Keratinocyte (primary cell): ENCODE data around the gene PLXNB2. TPM values are rescaled to one million over a fixed set of nuclear protein-coding genes. Genes with fewer than 3 reads are reported as not detected.

Experiments
- DNase-seq: peaks from one replicate; pipeline ENCODE4 v3.0.0-alpha.2; 2011; ENCODE audit warnings: low read depth, missing footprints, low spot score
- FAIRE-seq: peaks from 2 replicates; lab custom pipeline; 2011; peaks lifted over from hg19 to GRCh38; lab: Jason Lieb, UNC
- H2AFZ ChIP-seq: 2 replicates; pipeline ENCODE4 v1.6.0; 2012; ENCODE audit warnings: low read length, control low read depth, inconsistent platforms; ENCODE audit not compliant: control insufficient read depth
- H3K27ac ChIP-seq: 2 replicates; pipeline ENCODE4 v1.5.1; 2011; ENCODE audit warnings: low read length; ENCODE audit not compliant: control insufficient read depth, insufficient read depth
- H3K27me3 ChIP-seq: 3 replicates; pipeline ENCODE4 v1.6.0; 2011; ENCODE audit warnings: low read length; ENCODE audit not compliant: control insufficient read depth, insufficient read depth; ENCODE audit errors: extremely low read depth
- H3K36me3 ChIP-seq, 2 experiments: 2 replicates in 1 of 2; 3 replicates in 1 of 2; pipeline ENCODE4 v1.5.1; 2011; ENCODE audit warnings: low read length in 2 of 2, mild to moderate bottlenecking in 1 of 2; ENCODE audit not compliant: control insufficient read depth in 2 of 2, insufficient read depth in 2 of 2; ENCODE audit errors: extremely low read depth in 1 of 2
- H3K4me1 ChIP-seq: 3 replicates; pipeline ENCODE4 v1.5.1; 2011; ENCODE audit warnings: low read length; ENCODE audit not compliant: control insufficient read depth, insufficient read depth; ENCODE audit errors: extremely low read depth
- H3K4me2 ChIP-seq: 3 replicates; pipeline ENCODE4 v1.6.0; 2011; ENCODE audit warnings: low read depth, low read length; ENCODE audit not compliant: control insufficient read depth, insufficient read depth; ENCODE audit errors: extremely low read depth
- H3K4me3 ChIP-seq, 3 experiments: fragments of 200-600 bp in 1 of 3; sonication (generic) in 1 of 3; 2 replicates in 2 of 3; 3 replicates in 1 of 3; pipeline ENCODE4 v1.5.1; 2011 to 2016; ENCODE audit warnings: low read length in 3 of 3, mild to moderate bottlenecking in 3 of 3, control low read depth in 2 of 3, inconsistent platforms in 1 of 3, low read depth in 1 of 3, mixed read lengths in 1 of 3, mixed run types in 1 of 3, moderate library complexity in 1 of 3; ENCODE audit not compliant: control insufficient read depth in 2 of 3, insufficient read depth in 2 of 3; ENCODE audit errors: extremely low read depth in 1 of 3
- H3K79me2 ChIP-seq: 2 replicates; pipeline ENCODE4 v1.6.0; 2012; ENCODE audit warnings: low read length; ENCODE audit not compliant: control insufficient read depth, insufficient read depth
- H3K9ac ChIP-seq: 3 replicates; pipeline ENCODE4 v1.6.0; 2011; ENCODE audit warnings: low read length; ENCODE audit not compliant: control insufficient read depth, insufficient read depth; ENCODE audit errors: extremely low read depth
- H3K9me1 ChIP-seq: 3 replicates; pipeline ENCODE4 v1.6.0; 2011; ENCODE audit warnings: low read length; ENCODE audit not compliant: control insufficient read depth, insufficient read depth; ENCODE audit errors: extremely low read depth
- H3K9me3 ChIP-seq: 2 replicates; pipeline ENCODE4 v1.5.1; 2012; ENCODE audit warnings: low read depth, low read length; ENCODE audit not compliant: control insufficient read depth
- H4K20me1 ChIP-seq: 3 replicates; pipeline ENCODE4 v1.6.0; 2011; ENCODE audit warnings: low read length; ENCODE audit not compliant: control insufficient read depth, insufficient read depth; ENCODE audit errors: extremely low read depth
- CTCF ChIP-seq, 3 experiments: IDR thresholded peaks in 1 of 3; conservative IDR thresholded peaks in 1 of 3; optimal IDR thresholded peaks in 1 of 3; 2 replicates in 2 of 3; 3 replicates in 1 of 3; pipeline versions ENCODE3 to v1.5.1; 2011; ENCODE audit warnings: low read length in 3 of 3, mild to moderate bottlenecking in 3 of 3, moderate library complexity in 2 of 3, control low read depth in 1 of 3, inconsistent platforms in 1 of 3; ENCODE audit not compliant: insufficient read depth in 2 of 3; ENCODE audit errors: extremely low read depth in 1 of 3
- EZH2 ChIP-seq: IDR thresholded peaks from one replicate; pipeline ENCODE4 v1.6.1; 2012; ENCODE audit warnings: inconsistent platforms, mild to moderate bottlenecking, low read length, moderate library complexity
- dilution Hi-C: fragments of 300-500 bp; cut with MboI; formaldehyde crosslinking; loops from one replicate; pipeline ENCODE4 v1.7.0; 2020; ENCODE audit warnings: low sequenced_read_pairs; ENCODE audit not compliant: extremely low pct_ligation_motif_present
- polyA plus RNA-seq, 5 experiments: library from polyadenylated mRNA; depleted of rRNA in 3 of 5; stranded (reverse) in 3 of 5; stranded (forward) in 1 of 5; unstranded in 1 of 5; fragments of >200 nt; gene quantifications; 1 replicate in 1 of 5; 2 replicates in 3 of 5; 3 replicates in 1 of 5; pipeline versions ENCODE4 v1.2.1 to v1.2.3, GENCODE V29; 2011 to 2012; ENCODE audit warnings: missing spikeins in 2 of 5, low read depth in 1 of 5, low replicate concordance in 1 of 5

PLXNB2 gene
- polyA plus RNA-seq, 1 donor (not counting 4 experiments of a cell fraction or from before 2014, with no cell fraction given) = 44.3 TPM

DNA sequence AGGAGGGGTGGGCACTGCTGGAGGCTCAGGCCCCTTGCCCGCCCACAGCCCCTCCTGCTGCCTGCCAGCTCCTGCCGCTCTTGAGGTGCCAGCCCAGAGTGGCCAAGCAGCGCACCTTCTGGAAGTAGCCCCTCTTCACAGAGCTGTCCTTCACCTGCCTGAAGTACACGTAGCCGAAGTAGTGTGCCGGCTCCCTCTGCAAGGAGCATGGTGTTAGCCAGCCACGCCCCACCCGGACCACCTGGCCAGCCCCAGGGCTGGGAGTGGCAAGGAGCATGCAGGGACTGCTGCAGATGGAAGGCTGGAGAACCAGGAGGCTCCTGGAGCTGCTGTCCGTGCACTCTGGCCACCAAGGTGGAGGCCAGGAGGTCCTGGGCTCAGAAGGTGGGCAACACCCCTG is 9.7 kb upstream of the PLXNB2 start:
- Histone ChIP-seq H3K9ac (no peak overlapping the region), H3K9me3 (no peaks in the 10 kb centered on the region), H3K9me1 (no peaks in the 10 kb centered on the region), H3K36me3 (no peaks in the 10 kb centered on the region), H2AFZ (no peak overlapping the region), H3K4me2 (no peak overlapping the region), H3K27ac (no peak overlapping the region), H3K79me2 (no peaks in the 10 kb centered on the region), H4K20me1 (no peaks in the 10 kb centered on the region), H3K27me3 (peaks cover 20% of the 10 kb centered on the region), H3K4me1 (peaks cover 4% of the 10 kb centered on the region), H3K4me3 (no peak overlapping the region)
- TF ChIP-seq CTCF (optimal IDR thresholded peaks at IDR 0.05 in 1 of 3, IDR thresholded peaks at IDR 0.05 in 1 of 3, conservative IDR thresholded peaks at IDR 0.05 in 1 of 3; ENCODE audit: extremely low read depth in 1 of 3, insufficient read depth in 2 of 3, low read length in 3 of 3) = no peak
- TF ChIP-seq EZH2 = no peak
- DNase-seq = no peak
- dilution Hi-C loops = no loop called here
- FAIRE-seq = no peak

GRCh38 chr22:50316114-50317065 is 8.9 kb upstream of the PLXNB2 start:
- no peak for TF ChIP-seq EZH2
- TF ChIP-seq CTCF (optimal IDR thresholded peaks at IDR 0.05 in 1 of 3, IDR thresholded peaks at IDR 0.05 in 1 of 3, conservative IDR thresholded peaks at IDR 0.05 in 1 of 3; ENCODE audit: extremely low read depth in 1 of 3, insufficient read depth in 2 of 3, low read length in 3 of 3) = no peak
- Histone ChIP-seq H3K27ac (no peak overlapping the region), H4K20me1 (no peaks in the 10 kb centered on the region), H3K4me3 (no peak overlapping the region), H2AFZ (no peak overlapping the region), H3K79me2 (no peaks in the 10 kb centered on the region), H3K36me3 (no peaks in the 10 kb centered on the region), H3K9ac (no peak overlapping the region), H3K27me3 (peaks cover 20% of the 10 kb centered on the region), H3K9me1 (no peaks in the 10 kb centered on the region), H3K4me2 (no peak overlapping the region), H3K4me1 (peaks cover 4% of the 10 kb centered on the region), H3K9me3 (no peaks in the 10 kb centered on the region)
- DNase-seq = no peak
- FAIRE-seq = no peak
- dilution Hi-C loops = no loop called here
